ENCODE data around the gene PWWP2B. TPM values are rescaled to one million over a fixed set of nuclear protein-coding genes. Genes with fewer than 3 reads are reported as not detected.

The PWWP2B gene
- total and polyA plus RNA-seq, 2 of the 8 experiments (the other 6 are each of a cell fraction or from before 2014, with no cell fraction given): 5.3 to 10.8 TPM

DNA sequence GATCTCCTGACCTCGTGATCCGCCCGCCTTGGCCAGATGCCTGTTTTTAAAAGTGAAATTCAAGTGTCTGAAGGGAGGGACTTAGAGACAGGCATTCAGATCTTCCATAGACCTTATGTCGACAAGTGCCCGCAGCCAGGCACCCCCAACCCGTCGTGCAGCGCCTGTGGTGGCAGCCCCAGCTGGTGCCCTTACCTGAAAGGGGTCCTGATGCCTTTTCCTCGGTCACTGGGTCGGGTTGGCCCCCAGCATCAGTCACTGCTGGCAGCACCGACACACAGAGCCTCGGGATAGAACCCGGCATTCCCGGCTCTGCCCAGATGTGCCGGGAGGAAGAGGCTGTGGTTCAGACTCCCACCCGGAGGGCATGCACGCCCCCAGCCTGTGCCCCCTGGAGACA is 41.7 kb upstream of the PWWP2B start (continued):
- TF ChIP-seq, protein P1, sequence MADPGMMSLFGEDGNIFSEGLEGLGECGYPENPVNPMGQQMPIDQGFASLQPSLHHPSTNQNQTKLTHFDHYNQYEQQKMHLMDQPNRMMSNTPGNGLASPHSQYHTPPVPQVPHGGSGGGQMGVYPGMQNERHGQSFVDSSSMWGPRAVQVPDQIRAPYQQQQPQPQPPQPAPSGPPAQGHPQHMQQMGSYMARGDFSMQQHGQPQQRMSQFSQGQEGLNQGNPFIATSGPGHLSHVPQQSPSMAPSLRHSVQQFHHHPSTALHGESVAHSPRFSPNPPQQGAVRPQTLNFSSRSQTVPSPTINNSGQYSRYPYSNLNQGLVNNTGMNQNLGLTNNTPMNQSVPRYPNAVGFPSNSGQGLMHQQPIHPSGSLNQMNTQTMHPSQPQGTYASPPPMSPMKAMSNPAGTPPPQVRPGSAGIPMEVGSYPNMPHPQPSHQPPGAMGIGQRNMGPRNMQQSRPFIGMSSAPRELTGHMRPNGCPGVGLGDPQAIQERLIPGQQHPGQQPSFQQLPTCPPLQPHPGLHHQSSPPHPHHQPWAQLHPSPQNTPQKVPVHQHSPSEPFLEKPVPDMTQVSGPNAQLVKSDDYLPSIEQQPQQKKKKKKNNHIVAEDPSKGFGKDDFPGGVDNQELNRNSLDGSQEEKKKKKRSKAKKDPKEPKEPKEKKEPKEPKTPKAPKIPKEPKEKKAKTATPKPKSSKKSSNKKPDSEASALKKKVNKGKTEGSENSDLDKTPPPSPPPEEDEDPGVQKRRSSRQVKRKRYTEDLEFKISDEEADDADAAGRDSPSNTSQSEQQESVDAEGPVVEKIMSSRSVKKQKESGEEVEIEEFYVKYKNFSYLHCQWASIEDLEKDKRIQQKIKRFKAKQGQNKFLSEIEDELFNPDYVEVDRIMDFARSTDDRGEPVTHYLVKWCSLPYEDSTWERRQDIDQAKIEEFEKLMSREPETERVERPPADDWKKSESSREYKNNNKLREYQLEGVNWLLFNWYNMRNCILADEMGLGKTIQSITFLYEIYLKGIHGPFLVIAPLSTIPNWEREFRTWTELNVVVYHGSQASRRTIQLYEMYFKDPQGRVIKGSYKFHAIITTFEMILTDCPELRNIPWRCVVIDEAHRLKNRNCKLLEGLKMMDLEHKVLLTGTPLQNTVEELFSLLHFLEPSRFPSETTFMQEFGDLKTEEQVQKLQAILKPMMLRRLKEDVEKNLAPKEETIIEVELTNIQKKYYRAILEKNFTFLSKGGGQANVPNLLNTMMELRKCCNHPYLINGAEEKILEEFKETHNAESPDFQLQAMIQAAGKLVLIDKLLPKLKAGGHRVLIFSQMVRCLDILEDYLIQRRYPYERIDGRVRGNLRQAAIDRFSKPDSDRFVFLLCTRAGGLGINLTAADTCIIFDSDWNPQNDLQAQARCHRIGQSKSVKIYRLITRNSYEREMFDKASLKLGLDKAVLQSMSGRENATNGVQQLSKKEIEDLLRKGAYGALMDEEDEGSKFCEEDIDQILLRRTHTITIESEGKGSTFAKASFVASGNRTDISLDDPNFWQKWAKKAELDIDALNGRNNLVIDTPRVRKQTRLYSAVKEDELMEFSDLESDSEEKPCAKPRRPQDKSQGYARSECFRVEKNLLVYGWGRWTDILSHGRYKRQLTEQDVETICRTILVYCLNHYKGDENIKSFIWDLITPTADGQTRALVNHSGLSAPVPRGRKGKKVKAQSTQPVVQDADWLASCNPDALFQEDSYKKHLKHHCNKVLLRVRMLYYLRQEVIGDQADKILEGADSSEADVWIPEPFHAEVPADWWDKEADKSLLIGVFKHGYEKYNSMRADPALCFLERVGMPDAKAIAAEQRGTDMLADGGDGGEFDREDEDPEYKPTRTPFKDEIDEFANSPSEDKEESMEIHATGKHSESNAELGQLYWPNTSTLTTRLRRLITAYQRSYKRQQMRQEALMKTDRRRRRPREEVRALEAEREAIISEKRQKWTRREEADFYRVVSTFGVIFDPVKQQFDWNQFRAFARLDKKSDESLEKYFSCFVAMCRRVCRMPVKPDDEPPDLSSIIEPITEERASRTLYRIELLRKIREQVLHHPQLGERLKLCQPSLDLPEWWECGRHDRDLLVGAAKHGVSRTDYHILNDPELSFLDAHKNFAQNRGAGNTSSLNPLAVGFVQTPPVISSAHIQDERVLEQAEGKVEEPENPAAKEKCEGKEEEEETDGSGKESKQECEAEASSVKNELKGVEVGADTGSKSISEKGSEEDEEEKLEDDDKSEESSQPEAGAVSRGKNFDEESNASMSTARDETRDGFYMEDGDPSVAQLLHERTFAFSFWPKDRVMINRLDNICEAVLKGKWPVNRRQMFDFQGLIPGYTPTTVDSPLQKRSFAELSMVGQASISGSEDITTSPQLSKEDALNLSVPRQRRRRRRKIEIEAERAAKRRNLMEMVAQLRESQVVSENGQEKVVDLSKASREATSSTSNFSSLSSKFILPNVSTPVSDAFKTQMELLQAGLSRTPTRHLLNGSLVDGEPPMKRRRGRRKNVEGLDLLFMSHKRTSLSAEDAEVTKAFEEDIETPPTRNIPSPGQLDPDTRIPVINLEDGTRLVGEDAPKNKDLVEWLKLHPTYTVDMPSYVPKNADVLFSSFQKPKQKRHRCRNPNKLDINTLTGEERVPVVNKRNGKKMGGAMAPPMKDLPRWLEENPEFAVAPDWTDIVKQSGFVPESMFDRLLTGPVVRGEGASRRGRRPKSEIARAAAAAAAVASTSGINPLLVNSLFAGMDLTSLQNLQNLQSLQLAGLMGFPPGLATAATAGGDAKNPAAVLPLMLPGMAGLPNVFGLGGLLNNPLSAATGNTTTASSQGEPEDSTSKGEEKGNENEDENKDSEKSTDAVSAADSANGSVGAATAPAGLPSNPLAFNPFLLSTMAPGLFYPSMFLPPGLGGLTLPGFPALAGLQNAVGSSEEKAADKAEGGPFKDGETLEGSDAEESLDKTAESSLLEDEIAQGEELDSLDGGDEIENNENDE (IDR thresholded peaks at IDR 0.05; ENCODE audit: insufficient replicate concordance, low read length): no peak
- no peak for TF ChIP-seq SP1 (IDR thresholded peaks at IDR 0.05; ENCODE audit: low read depth, low read length)
- no peak for TF ChIP-seq ZNF274 (IDR thresholded peaks at IDR 0.05; ENCODE audit: borderline replicate concordance, extremely low read depth, low read length)
- no peak for TF ChIP-seq TAF7 (optimal IDR thresholded peaks at IDR 0.05; ENCODE audit: borderline replicate concordance, low read depth, low read length)
- no peak for TF ChIP-seq CBX8 (IDR thresholded peaks at IDR 0.05; ENCODE audit: borderline replicate concordance, low read depth, low read length)
- TF ChIP-seq YY1 (IDR thresholded peaks at IDR 0.05; ENCODE audit: low read depth, low read length): no peak
- no peak for TF ChIP-seq CHD2 (IDR thresholded peaks at IDR 0.05; ENCODE audit: low read length)
- TF ChIP-seq SIRT6 (IDR thresholded peaks at IDR 0.05; ENCODE audit: low read length): no peak
- no peak for TF ChIP-seq BACH1 (IDR thresholded peaks at IDR 0.05; ENCODE audit: low read length)
- TF ChIP-seq POU5F1 (IDR thresholded peaks at IDR 0.05; ENCODE audit: low read depth, low read length): no peak
- TF ChIP-seq SIN3A (conservative IDR thresholded peaks at IDR 0.05 in 1 of 2, IDR thresholded peaks at IDR 0.05 in 1 of 2; ENCODE audit: low read depth in 1 of 2, low read length in 2 of 2): no peak
- no peak for TF ChIP-seq KDM1A (IDR thresholded peaks at IDR 0.05; ENCODE audit: borderline replicate concordance, low read length)
- no peak for TF ChIP-seq SP4 (IDR thresholded peaks at IDR 0.05; ENCODE audit: low read length)

All from H1 (cell line).